Ishikawa (cell line): ENCODE measurements around the gene CEACAM8.

Experiments
- EGR1 ChIP-seq: IDR thresholded peaks from 2 replicates; pipeline ENCODE4 v1.6.1; 2012
- MAX ChIP-seq: IDR thresholded peaks from 2 replicates; pipeline ENCODE4 v1.6.1; 2012

- TF ChIP-seq EGR1 = no peak
- no peak for TF ChIP-seq MAX
Measured at GRCh38 chr19:42555317-42555716, 39.4 kb downstream of the CEACAM8 start.
